Measurements from ENCODE around the gene MARK3. TPM values are rescaled to one million over a fixed set of nuclear protein-coding genes. Genes with fewer than 3 reads are reported as not detected.

Gene MARK3
- total and polyA plus RNA-seq, 2 of the 4 experiments (the other 2 are of a cell fraction): 78.5 to 80.5 TPM

DNA sequence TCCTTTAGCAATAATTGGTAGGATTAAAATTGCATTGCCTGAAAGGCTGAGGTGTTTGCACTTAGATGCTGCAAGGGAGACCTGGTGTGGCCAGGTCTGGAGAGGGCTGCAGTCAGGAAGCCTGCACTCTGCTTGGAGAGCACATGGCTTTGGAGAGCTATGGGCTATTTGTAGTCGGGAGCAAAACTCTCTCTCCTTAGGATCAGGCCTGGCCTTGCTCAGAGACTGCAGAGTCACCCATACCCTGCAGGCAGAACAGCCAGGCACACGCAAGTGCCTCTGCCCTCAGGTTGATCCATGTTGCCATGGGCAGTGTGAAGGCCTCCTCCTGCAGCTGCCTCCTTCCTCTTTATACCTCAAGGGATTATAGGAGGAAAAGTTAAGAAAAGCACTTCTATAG, 110.6 kb downstream of the MARK3 start:
- no peak overlapping the region for H2BK15ac ChIP-seq (ENCODE audit: low read depth, low read length)
- H2AK5ac ChIP-seq (ENCODE audit: low read depth, low read length): no peak overlapping the region
- H3K79me1 ChIP-seq (ENCODE audit: low read depth in 1 of 2, low read length in 2 of 2): peaks cover 16 to 51% of the 10 kb centered on the region in 2 experiments
- no peaks in the 10 kb centered on the region for H3K27me3 ChIP-seq (ENCODE audit: control insufficient read depth, insufficient read depth, low read length)
- in situ Hi-C loops (cut with MboI; ENCODE audit: low sequenced_read_pairs) (no loop called here), intact Hi-C loops (cut with micrococcal nuclease) (no loop called here), dilution Hi-C loops (cut with HindIII; ENCODE audit: low sequenced_read_pairs, unreplicated experiment) (no loop called here)
- H3K56ac ChIP-seq (ENCODE audit: extremely low read depth, insufficient read depth, low read length): no peak overlapping the region
- H3K9me1 ChIP-seq (ENCODE audit: insufficient read depth, low read length): peaks cover 3% of the 10 kb centered on the region
- ChIA-PET CTCF (no interaction called here), POLR2A (ENCODE audit: unreplicated experiment) (no interaction called here)
- BruUV-seq (replicated peaks): no TSS peak
- no peak overlapping the region for H4K8ac ChIP-seq (ENCODE audit: low read depth in 2 of 2, low read length in 2 of 2)
- no peak overlapping the region for H2AFZ ChIP-seq (replicated peaks; ENCODE audit: low read length, poor library complexity)
- peaks cover 47% of the 10 kb centered on the region for H3K36me3 ChIP-seq (ENCODE audit: control insufficient read depth, insufficient read depth, low read length)
- H2AK9ac ChIP-seq (replicated peaks; ENCODE audit: low read depth, low read length, poor library complexity): no peak overlapping the region
- no peak for DNase-seq
- no peak overlapping the region for H4K5ac ChIP-seq (ENCODE audit: low read depth, low read length)
- H2BK5ac ChIP-seq (ENCODE audit: low read depth, low read length, poor library complexity, severe bottlenecking): no peak overlapping the region
- H3K9ac ChIP-seq (ENCODE audit: low read depth, low read length): no peak overlapping the region
- no peak for ATAC-seq (ENCODE audit: low read depth)
- H2BK120ac ChIP-seq (ENCODE audit: low read depth, low read length): no peak overlapping the region
- no peaks in the 10 kb centered on the region for H3K4me1 ChIP-seq (ENCODE audit: control insufficient read depth, insufficient read depth, low read length)
- H3K18ac ChIP-seq (ENCODE audit: low read depth, low read length): no peak overlapping the region
- TF ChIP-seq, protein P1, sequence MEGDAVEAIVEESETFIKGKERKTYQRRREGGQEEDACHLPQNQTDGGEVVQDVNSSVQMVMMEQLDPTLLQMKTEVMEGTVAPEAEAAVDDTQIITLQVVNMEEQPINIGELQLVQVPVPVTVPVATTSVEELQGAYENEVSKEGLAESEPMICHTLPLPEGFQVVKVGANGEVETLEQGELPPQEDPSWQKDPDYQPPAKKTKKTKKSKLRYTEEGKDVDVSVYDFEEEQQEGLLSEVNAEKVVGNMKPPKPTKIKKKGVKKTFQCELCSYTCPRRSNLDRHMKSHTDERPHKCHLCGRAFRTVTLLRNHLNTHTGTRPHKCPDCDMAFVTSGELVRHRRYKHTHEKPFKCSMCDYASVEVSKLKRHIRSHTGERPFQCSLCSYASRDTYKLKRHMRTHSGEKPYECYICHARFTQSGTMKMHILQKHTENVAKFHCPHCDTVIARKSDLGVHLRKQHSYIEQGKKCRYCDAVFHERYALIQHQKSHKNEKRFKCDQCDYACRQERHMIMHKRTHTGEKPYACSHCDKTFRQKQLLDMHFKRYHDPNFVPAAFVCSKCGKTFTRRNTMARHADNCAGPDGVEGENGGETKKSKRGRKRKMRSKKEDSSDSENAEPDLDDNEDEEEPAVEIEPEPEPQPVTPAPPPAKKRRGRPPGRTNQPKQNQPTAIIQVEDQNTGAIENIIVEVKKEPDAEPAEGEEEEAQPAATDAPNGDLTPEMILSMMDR (conservative IDR thresholded peaks at IDR 0.05; ENCODE audit: low read depth, low read length): no peak
- no peak for TF ChIP-seq BHLHE40 (IDR thresholded peaks at IDR 0.05; ENCODE audit: low read depth, low read length)
- no peak for TF ChIP-seq MAFK (IDR thresholded peaks at IDR 0.05; ENCODE audit: low read depth, low read length)
- TF ChIP-seq, protein P2, sequence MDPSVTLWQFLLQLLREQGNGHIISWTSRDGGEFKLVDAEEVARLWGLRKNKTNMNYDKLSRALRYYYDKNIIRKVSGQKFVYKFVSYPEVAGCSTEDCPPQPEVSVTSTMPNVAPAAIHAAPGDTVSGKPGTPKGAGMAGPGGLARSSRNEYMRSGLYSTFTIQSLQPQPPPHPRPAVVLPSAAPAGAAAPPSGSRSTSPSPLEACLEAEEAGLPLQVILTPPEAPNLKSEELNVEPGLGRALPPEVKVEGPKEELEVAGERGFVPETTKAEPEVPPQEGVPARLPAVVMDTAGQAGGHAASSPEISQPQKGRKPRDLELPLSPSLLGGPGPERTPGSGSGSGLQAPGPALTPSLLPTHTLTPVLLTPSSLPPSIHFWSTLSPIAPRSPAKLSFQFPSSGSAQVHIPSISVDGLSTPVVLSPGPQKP (IDR thresholded peaks at IDR 0.05; ENCODE audit: borderline replicate concordance, low read depth, low read length): no peak
- TF ChIP-seq MAZ (IDR thresholded peaks at IDR 0.05; ENCODE audit: borderline replicate concordance, low read depth, low read length): no peak
- TF ChIP-seq MXI1 (IDR thresholded peaks at IDR 0.05; ENCODE audit: borderline replicate concordance, low read depth, low read length): no peak
- TF ChIP-seq POLR2A (IDR thresholded peaks at IDR 0.05; ENCODE audit: low read depth, low read length): no peak
- no peak for TF ChIP-seq CEBPB (IDR thresholded peaks at IDR 0.05; ENCODE audit: low read depth, low read length)
- TF ChIP-seq CHD1 (IDR thresholded peaks at IDR 0.05; ENCODE audit: low read depth, low read length): no peak
- TF ChIP-seq NFE2L2 (IDR thresholded peaks at IDR 0.05; ENCODE audit: low read depth, low read length): no peak
- TF ChIP-seq, protein P3, sequence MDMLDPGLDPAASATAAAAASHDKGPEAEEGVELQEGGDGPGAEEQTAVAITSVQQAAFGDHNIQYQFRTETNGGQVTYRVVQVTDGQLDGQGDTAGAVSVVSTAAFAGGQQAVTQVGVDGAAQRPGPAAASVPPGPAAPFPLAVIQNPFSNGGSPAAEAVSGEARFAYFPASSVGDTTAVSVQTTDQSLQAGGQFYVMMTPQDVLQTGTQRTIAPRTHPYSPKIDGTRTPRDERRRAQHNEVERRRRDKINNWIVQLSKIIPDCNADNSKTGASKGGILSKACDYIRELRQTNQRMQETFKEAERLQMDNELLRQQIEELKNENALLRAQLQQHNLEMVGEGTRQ (IDR thresholded peaks at IDR 0.05; ENCODE audit: low read depth, low read length): no peak
- TF ChIP-seq RCOR1 (IDR thresholded peaks at IDR 0.05; ENCODE audit: insufficient replicate concordance, low read length): no peak
- no peak for TF ChIP-seq SMC3 (IDR thresholded peaks at IDR 0.05; ENCODE audit: low read depth, low read length)
- TF ChIP-seq FOS (IDR thresholded peaks at IDR 0.05; ENCODE audit: low read depth, low read length): no peak
- no peak for TF ChIP-seq RAD21 (IDR thresholded peaks at IDR 0.05; ENCODE audit: low read length)
- TF ChIP-seq RFX5 (IDR thresholded peaks at IDR 0.05; ENCODE audit: low read depth, low read length): no peak
- H4K91ac ChIP-seq (ENCODE audit: insufficient read depth, low read depth, low read length): no peak overlapping the region
- H3K27ac ChIP-seq (ENCODE audit: insufficient read depth, low read length): no peak overlapping the region
- peaks cover 17% of the 10 kb centered on the region for H4K20me1 ChIP-seq (ENCODE audit: insufficient read depth, low read length)
- H3K4ac ChIP-seq (ENCODE audit: low read depth, low read length): no peak overlapping the region
- no peak overlapping the region for H3K23ac ChIP-seq (ENCODE audit: low read depth, low read length)
- H2BK20ac ChIP-seq (ENCODE audit: low read depth, low read length): no peak overlapping the region
- H3K4me3 ChIP-seq (ENCODE audit: insufficient read depth, low read depth, low read length): no peak overlapping the region
- no peak overlapping the region for H3K4me2 ChIP-seq (ENCODE audit: low read depth, low read length)
- H3K9me3 ChIP-seq (ENCODE audit: control insufficient read depth, insufficient read depth, low read length): no peaks in the 10 kb centered on the region
- WGBS, 2 experiments (ENCODE audit: extremely low coverage in 2 of 2, insufficient read length in 1 of 2): no CpG with 5 or more reads among the region's 2 CpGs
- no peak overlapping the region for H3K14ac ChIP-seq (replicated peaks; ENCODE audit: low read depth, low read length)

Measured in IMR-90 (cell line).